ENCODE measurements around the gene UPK1B.
A peak's percentile ranks its signal among the peaks of the same experiment; 100 is the strongest.
"Not testable (repeated sequence)": the region's sequence is repeated elsewhere in the genome, so short reads cannot be mapped to it uniquely, and the experiment has no call there.

UPK1B gene

DNA sequence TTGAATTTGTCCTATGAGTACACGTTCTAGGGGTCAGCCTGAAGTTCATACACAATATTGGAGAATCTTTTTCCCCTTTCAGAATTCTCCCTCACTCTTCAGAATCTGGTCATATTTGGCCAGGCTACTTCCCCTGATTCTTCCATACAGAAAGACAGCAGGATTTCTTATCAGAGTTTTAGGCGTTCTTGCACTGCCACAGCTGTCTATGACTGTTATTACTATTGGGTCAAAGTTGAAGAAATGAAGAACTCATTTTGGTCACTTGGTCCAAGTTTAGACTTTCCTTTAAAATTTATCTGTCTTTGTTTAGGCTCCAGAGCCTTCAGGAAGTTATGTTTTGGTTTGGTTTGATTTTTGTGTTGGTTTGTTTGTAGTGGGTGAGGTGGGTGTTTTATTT, 15.4 kb upstream of the UPK1B start:
- no peak for DNase-seq (ENCODE audit: low read depth)
- H3K4me3 ChIP-seq (ENCODE audit: control insufficient read depth, low read depth, low read length), result no peak overlapping the region
- TF ChIP-seq, protein P1, sequence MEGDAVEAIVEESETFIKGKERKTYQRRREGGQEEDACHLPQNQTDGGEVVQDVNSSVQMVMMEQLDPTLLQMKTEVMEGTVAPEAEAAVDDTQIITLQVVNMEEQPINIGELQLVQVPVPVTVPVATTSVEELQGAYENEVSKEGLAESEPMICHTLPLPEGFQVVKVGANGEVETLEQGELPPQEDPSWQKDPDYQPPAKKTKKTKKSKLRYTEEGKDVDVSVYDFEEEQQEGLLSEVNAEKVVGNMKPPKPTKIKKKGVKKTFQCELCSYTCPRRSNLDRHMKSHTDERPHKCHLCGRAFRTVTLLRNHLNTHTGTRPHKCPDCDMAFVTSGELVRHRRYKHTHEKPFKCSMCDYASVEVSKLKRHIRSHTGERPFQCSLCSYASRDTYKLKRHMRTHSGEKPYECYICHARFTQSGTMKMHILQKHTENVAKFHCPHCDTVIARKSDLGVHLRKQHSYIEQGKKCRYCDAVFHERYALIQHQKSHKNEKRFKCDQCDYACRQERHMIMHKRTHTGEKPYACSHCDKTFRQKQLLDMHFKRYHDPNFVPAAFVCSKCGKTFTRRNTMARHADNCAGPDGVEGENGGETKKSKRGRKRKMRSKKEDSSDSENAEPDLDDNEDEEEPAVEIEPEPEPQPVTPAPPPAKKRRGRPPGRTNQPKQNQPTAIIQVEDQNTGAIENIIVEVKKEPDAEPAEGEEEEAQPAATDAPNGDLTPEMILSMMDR (conservative IDR thresholded peaks at IDR 0.05; ENCODE audit: control insufficient read depth, insufficient read depth, low read depth, low read length), result no peak

GRCh38 chr3:119160361-119160760, 13.0 kb upstream of the UPK1B start:
- TF ChIP-seq, protein P1 (conservative IDR thresholded peaks at IDR 0.05; ENCODE audit: control insufficient read depth, insufficient read depth, low read depth, low read length), result no peak
- DNase-seq (ENCODE audit: low read depth), result no peak
- H3K4me3 ChIP-seq (ENCODE audit: control insufficient read depth, low read depth, low read length), result no peak overlapping the region

DNA sequence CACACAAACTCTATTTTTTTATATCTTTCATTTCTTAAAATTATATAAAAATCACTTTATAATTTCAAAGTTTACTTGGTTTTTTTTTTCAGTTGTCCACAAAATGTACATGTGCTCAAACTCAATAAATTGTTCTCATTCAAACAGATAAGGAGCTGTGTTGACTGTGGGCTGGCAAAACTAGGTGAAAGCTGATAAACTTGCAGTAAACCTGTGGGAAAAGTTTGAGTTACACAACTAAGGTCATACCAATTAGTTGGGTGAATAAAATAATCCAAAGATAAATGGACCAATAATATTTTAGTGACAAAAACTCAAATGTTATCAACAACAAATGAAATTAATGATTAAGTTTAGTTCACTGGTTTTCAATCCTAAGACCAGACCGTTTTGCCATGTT, 12.6 kb upstream of the UPK1B start:
- DNase-seq (ENCODE audit: low read depth), result no peak
- TF ChIP-seq, protein P1 (conservative IDR thresholded peaks at IDR 0.05; ENCODE audit: control insufficient read depth, insufficient read depth, low read depth, low read length), result no peak
- no peak overlapping the region for H3K4me3 ChIP-seq (ENCODE audit: control insufficient read depth, low read depth, low read length)

DNA sequence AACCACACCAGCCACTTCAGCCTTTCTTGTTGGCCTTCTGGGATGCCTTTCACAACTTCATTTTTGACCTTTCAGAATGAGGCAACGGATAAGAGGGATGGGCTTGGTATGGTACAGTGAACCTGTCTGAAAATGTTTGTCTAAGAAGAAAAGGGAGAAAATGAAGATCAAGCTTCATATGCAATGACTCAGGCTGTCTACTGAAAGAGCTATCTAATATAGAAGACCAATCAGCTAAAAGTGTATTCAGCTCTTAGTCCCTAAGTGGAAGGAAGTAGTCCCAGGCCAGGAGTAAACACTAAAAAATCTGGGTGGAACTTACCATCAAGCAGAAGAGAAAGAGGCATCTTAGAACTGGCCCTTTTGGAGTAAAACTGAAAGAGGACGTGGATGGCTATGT, 12.2 kb upstream of the UPK1B start:
- no peak for DNase-seq (ENCODE audit: low read depth)
- H3K4me3 ChIP-seq (ENCODE audit: control insufficient read depth, low read depth, low read length), result no peak overlapping the region
- TF ChIP-seq, protein P1 (conservative IDR thresholded peaks at IDR 0.05; ENCODE audit: control insufficient read depth, insufficient read depth, low read depth, low read length), result no peak

GRCh38 chr3:119164745-119165144, 8.7 kb upstream of the UPK1B start:
- H3K4me3 ChIP-seq (ENCODE audit: control insufficient read depth, low read depth, low read length); DNase-seq (ENCODE audit: low read depth): not testable (repeated sequence)

- DNase-seq (ENCODE audit: low read depth), result no peak
- H3K4me3 ChIP-seq (ENCODE audit: control insufficient read depth, low read depth, low read length), result no peak overlapping the region
- TF ChIP-seq, protein P1 (conservative IDR thresholded peaks at IDR 0.05; ENCODE audit: control insufficient read depth, insufficient read depth, low read depth, low read length), result no peak
Measured at GRCh38 chr3:119170821-119171220, 2.6 kb upstream of the UPK1B start.

GRCh38 chr3:119175872-119176756, 2.7 kb downstream of the UPK1B start:
- DNase-seq (ENCODE audit: low read depth), result peak; percentile 38
- no peak overlapping the region for H3K4me3 ChIP-seq (ENCODE audit: control insufficient read depth, low read depth, low read length)
- TF ChIP-seq, protein P1 (conservative IDR thresholded peaks at IDR 0.05; ENCODE audit: control insufficient read depth, insufficient read depth, low read depth, low read length), result no peak

All from fibroblast of mammary gland (primary cell).